HG03025 (cell line): ENCODE data around the gene POU5F1.
"Not testable (repeated sequence)": the region's sequence is repeated elsewhere in the genome, so short reads cannot be mapped to it uniquely, and the experiment has no call there.

Experiments used
- ATAC-seq: cut with Tn5 transposase; IDR thresholded peaks from one replicate; pipeline ENCODE4 v1.9.1; 2021; ENCODE audit warnings: mild to moderate bottlenecking, moderate library complexity; ENCODE audit not compliant: unreplicated experiment, low FRiP score

Gene POU5F1

GRCh38 chr6:31192431-31193105 lies 22.1 kb upstream of the POU5F1 start:
- ATAC-seq = not testable (repeated sequence)

- ATAC-seq = no peak
Observed at GRCh38 chr6:31190488-31190887, 20.0 kb upstream of the POU5F1 start.

GRCh38 chr6:31189223-31189622 lies 18.7 kb upstream of the POU5F1 start:
- not testable (repeated sequence) for ATAC-seq

- no peak for ATAC-seq
Observed at GRCh38 chr6:31187780-31188194, 17.3 kb upstream of the POU5F1 start.

GRCh38 chr6:31186052-31186734 lies 15.7 kb upstream of the POU5F1 start:
- ATAC-seq = no peak

GRCh38 chr6:31185695-31186051 lies 15.2 kb upstream of the POU5F1 start:
- ATAC-seq = not testable (repeated sequence)

- not testable (repeated sequence) for ATAC-seq
Observed at GRCh38 chr6:31183859-31184258, 13.4 kb upstream of the POU5F1 start.

GRCh38 chr6:31183287-31183686 lies 12.8 kb upstream of the POU5F1 start:
- ATAC-seq = not testable (repeated sequence)

GRCh38 chr6:31180500-31180899 lies 10.0 kb upstream of the POU5F1 start:
- no peak for ATAC-seq

GRCh38 chr6:31179896-31180295 lies 9.4 kb upstream of the POU5F1 start:
- ATAC-seq = no peak

GRCh38 chr6:31179042-31179386 lies 8.5 kb upstream of the POU5F1 start:
- ATAC-seq = no peak

GRCh38 chr6:31178143-31179041 lies 7.9 kb upstream of the POU5F1 start:
- ATAC-seq = no peak

- ATAC-seq = no peak
Observed at GRCh38 chr6:31175971-31176370, 5.5 kb upstream of the POU5F1 start.

GRCh38 chr6:31174378-31174777 lies 3.9 kb upstream of the POU5F1 start:
- ATAC-seq = no peak

GRCh38 chr6:31173406-31173805 lies 2.9 kb upstream of the POU5F1 start:
- ATAC-seq = no peak

GRCh38 chr6:31172973-31173384 lies 2.5 kb upstream of the POU5F1 start:
- no peak for ATAC-seq

GRCh38 chr6:31171931-31172905 lies 1.7 kb upstream of the POU5F1 start:
- ATAC-seq = no peak

- ATAC-seq = no peak
Observed at GRCh38 chr6:31170987-31171671, 647 bp upstream of the POU5F1 start.

GRCh38 chr6:31169858-31170599 lies 453 bp downstream of the POU5F1 start:
- ATAC-seq = not testable (repeated sequence)
